ENCODE results near the gene SCYGR4. TPM values are rescaled to one million over a fixed set of nuclear protein-coding genes. Genes with fewer than 3 reads are reported as not detected.

The SCYGR4 gene
- total RNA-seq, 1 donor from 2014 or later: not detected

- no peak for TF ChIP-seq CTCF (IDR thresholded peaks at IDR 0.05; ENCODE audit: partially characterized antibody, unreplicated experiment)
- no peaks in the 10 kb centered on the region for H3K36me3 Mint-ChIP-seq (ENCODE audit: unreplicated experiment)
- H3K27me3 Mint-ChIP-seq (ENCODE audit: unreplicated experiment): no peaks in the 10 kb centered on the region
- H3K4me3 Mint-ChIP-seq (ENCODE audit: unreplicated experiment): no peak overlapping the region
- peak; percentile 27 for DNase-seq
- peaks cover 5% of the 10 kb centered on the region for H3K4me1 Mint-ChIP-seq (ENCODE audit: low read depth, unreplicated experiment)
- H3K9me3 Mint-ChIP-seq (ENCODE audit: unreplicated experiment): no peaks in the 10 kb centered on the region
- H3K27ac Mint-ChIP-seq (ENCODE audit: unreplicated experiment): no peak overlapping the region
Measured at GRCh38 chr2:227629435-227629834, 12.1 kb downstream of the SCYGR4 start.

GRCh38 chr2:227630322-227630721 lies 13.0 kb downstream of the SCYGR4 start:
- H3K4me1 Mint-ChIP-seq (ENCODE audit: low read depth, unreplicated experiment): peaks cover 5% of the 10 kb centered on the region
- no peaks in the 10 kb centered on the region for H3K9me3 Mint-ChIP-seq (ENCODE audit: unreplicated experiment)
- H3K27ac Mint-ChIP-seq (ENCODE audit: unreplicated experiment): no peak overlapping the region
- no peaks in the 10 kb centered on the region for H3K36me3 Mint-ChIP-seq (ENCODE audit: unreplicated experiment)
- no peak for TF ChIP-seq CTCF (IDR thresholded peaks at IDR 0.05; ENCODE audit: partially characterized antibody, unreplicated experiment)
- H3K27me3 Mint-ChIP-seq (ENCODE audit: unreplicated experiment): no peaks in the 10 kb centered on the region
- no peak overlapping the region for H3K4me3 Mint-ChIP-seq (ENCODE audit: unreplicated experiment)
- no peak for DNase-seq

GRCh38 chr2:227632827-227633226 lies 15.5 kb downstream of the SCYGR4 start:
- TF ChIP-seq CTCF (IDR thresholded peaks at IDR 0.05; ENCODE audit: partially characterized antibody, unreplicated experiment): no peak
- H3K9me3 Mint-ChIP-seq (ENCODE audit: unreplicated experiment): no peaks in the 10 kb centered on the region
- H3K36me3 Mint-ChIP-seq (ENCODE audit: unreplicated experiment): no peaks in the 10 kb centered on the region
- DNase-seq: no peak
- no peak overlapping the region for H3K4me3 Mint-ChIP-seq (ENCODE audit: unreplicated experiment)
- no peak overlapping the region for H3K27ac Mint-ChIP-seq (ENCODE audit: unreplicated experiment)
- peaks cover 5% of the 10 kb centered on the region for H3K4me1 Mint-ChIP-seq (ENCODE audit: low read depth, unreplicated experiment)
- no peaks in the 10 kb centered on the region for H3K27me3 Mint-ChIP-seq (ENCODE audit: unreplicated experiment)

GRCh38 chr2:227634201-227634600 lies 16.9 kb downstream of the SCYGR4 start:
- TF ChIP-seq CTCF (IDR thresholded peaks at IDR 0.05; ENCODE audit: partially characterized antibody, unreplicated experiment): no peak
- no peaks in the 10 kb centered on the region for H3K36me3 Mint-ChIP-seq (ENCODE audit: unreplicated experiment)
- no peak overlapping the region for H3K27ac Mint-ChIP-seq (ENCODE audit: unreplicated experiment)
- H3K27me3 Mint-ChIP-seq (ENCODE audit: unreplicated experiment): no peaks in the 10 kb centered on the region
- no peak overlapping the region for H3K4me3 Mint-ChIP-seq (ENCODE audit: unreplicated experiment)
- no peaks in the 10 kb centered on the region for H3K9me3 Mint-ChIP-seq (ENCODE audit: unreplicated experiment)
- peaks cover 5% of the 10 kb centered on the region for H3K4me1 Mint-ChIP-seq (ENCODE audit: low read depth, unreplicated experiment)
- DNase-seq: no peak

GRCh38 chr2:227642656-227643055 lies 25.4 kb downstream of the SCYGR4 start:
- no peak for TF ChIP-seq CTCF (IDR thresholded peaks at IDR 0.05; ENCODE audit: partially characterized antibody, unreplicated experiment)
- DNase-seq: no peak
- Mint-ChIP-seq H3K36me3 (ENCODE audit: unreplicated experiment) (peaks cover 2% of the 10 kb centered on the region), H3K4me1 (ENCODE audit: low read depth, unreplicated experiment) (peaks cover 3% of the 10 kb centered on the region), H3K27ac (ENCODE audit: unreplicated experiment) (no peak overlapping the region), H3K9me3 (ENCODE audit: unreplicated experiment) (no peaks in the 10 kb centered on the region), H3K27me3 (ENCODE audit: unreplicated experiment) (no peaks in the 10 kb centered on the region), H3K4me3 (ENCODE audit: unreplicated experiment) (no peak overlapping the region)
